Common myeloid progenitor, CD34-positive (primary cell): ENCODE data around the gene MYO3A.
A peak's percentile ranks its signal among the peaks of the same experiment; 100 is the strongest.

ENCODE experiments used
- CTCF ChIA-PET: fragments of 350-600 bp; sonication (Branson Sonifier 250); formaldehyde crosslinking; loops from one replicate; lab custom pipeline; 2021; ENCODE audit warnings: antibody characterized with exemption; lab: Charles Lee
- POLR2A ChIA-PET: fragments of 350-600 bp; sonication (Branson Sonifier 250); formaldehyde crosslinking; loops from one replicate; lab custom pipeline; 2021; ENCODE audit warnings: antibody characterized with exemption; lab: Charles Lee
- DNase-seq, 3 donors: peaks; one replicate each; pipeline versions ENCODE4 v3.0.0 to v3.0.0-alpha.2; 2013
- H3K27ac ChIP-seq, 2 experiments: 1 replicate in 1 of 2; 2 replicates in 1 of 2; pipeline ENCODE4 v1.7.0; 2013; ENCODE audit warnings: inconsistent platforms in 2 of 2, low read length in 2 of 2, mild to moderate bottlenecking in 2 of 2, low read depth in 1 of 2, moderate library complexity in 1 of 2; ENCODE audit not compliant: severe bottlenecking in 2 of 2, insufficient read depth in 1 of 2, poor library complexity in 1 of 2
- H3K27me3 ChIP-seq, 5 experiments: replicated peaks in 2 of 5; 1 replicate in 3 of 5; 2 replicates in 2 of 5; pipeline versions ENCODE4 v1.6.1 to v1.7.0; 2013; ENCODE audit warnings: low read length in 4 of 5, mild to moderate bottlenecking in 2 of 5, moderate library complexity in 2 of 5, inconsistent platforms in 1 of 5; ENCODE audit not compliant: insufficient read depth in 5 of 5, control insufficient read depth in 4 of 5
- H3K36me3 ChIP-seq, 4 experiments: 1 replicate in 2 of 4; 2 replicates in 2 of 4; pipeline versions ENCODE4 v1.6.1 to v1.7.0; 2013; ENCODE audit warnings: low read length in 3 of 4, control low read depth in 1 of 4, mild to moderate bottlenecking in 1 of 4; ENCODE audit not compliant: control insufficient read depth in 4 of 4, insufficient read depth in 4 of 4
- H3K4me1 ChIP-seq, 4 experiments: 1 replicate in 3 of 4; 2 replicates in 1 of 4; pipeline versions ENCODE4 v1.6.1 to v1.7.1; 2013; ENCODE audit warnings: low read length in 3 of 4, mild to moderate bottlenecking in 3 of 4, control low read depth in 1 of 4, inconsistent platforms in 1 of 4, moderate library complexity in 1 of 4; ENCODE audit not compliant: control insufficient read depth in 4 of 4, insufficient read depth in 4 of 4; ENCODE audit errors: control extremely low read depth in 1 of 4
- H3K4me3 ChIP-seq, 7 experiments: 1 replicate in 4 of 7; 2 replicates in 3 of 7; pipeline versions ENCODE4 v1.5.1 to v1.7.0; 2013; ENCODE audit warnings: mild to moderate bottlenecking in 7 of 7, low read length in 6 of 7, moderate library complexity in 6 of 7, inconsistent platforms in 2 of 7, low read depth in 2 of 7, control low read depth in 1 of 7; ENCODE audit not compliant: insufficient read depth in 4 of 7, control insufficient read depth in 1 of 7; ENCODE audit errors: extremely low read depth in 1 of 7
- H3K9me3 ChIP-seq, 5 experiments: 1 replicate in 4 of 5; 2 replicates in 1 of 5; pipeline versions ENCODE4 v1.6.1 to v1.7.1; 2013; ENCODE audit warnings: low read length in 4 of 5, mild to moderate bottlenecking in 2 of 5, inconsistent platforms in 1 of 5, low read depth in 1 of 5, moderate library complexity in 1 of 5; ENCODE audit not compliant: control insufficient read depth in 4 of 5, insufficient read depth in 2 of 5; ENCODE audit errors: control extremely low read depth in 1 of 5
- WGBS: methylation state at CpG from one replicate; pipeline ENCODE4 v1.1.5; 2013; ENCODE audit not compliant: insufficient coverage; 5-methylcytosine and 5-hydroxymethylcytosine counted together

MYO3A gene

GRCh38 chr10:26220901-26221300 is 286.9 kb downstream of the MYO3A start:
- H3K4me3 ChIP-seq = no peak overlapping the region
- ChIA-PET POLR2A (no interaction called here), CTCF (no interaction called here)
- H3K4me1 ChIP-seq = peaks cover 0 to 26% (median 17%) of the 10 kb centered on the region in 4 experiments
- H3K27ac ChIP-seq = no peak overlapping the region
- H3K9me3 ChIP-seq = peaks cover 0 to 3% (median 0%) of the 10 kb centered on the region in 5 experiments
- H3K27me3 ChIP-seq = peaks cover 25 to 99% (median 70%) of the 10 kb centered on the region in 5 experiments
- no peak for DNase-seq
- no peaks in the 10 kb centered on the region for H3K36me3 ChIP-seq

GRCh38 chr10:26221541-26221940 is 287.5 kb downstream of the MYO3A start:
- Histone ChIP-seq H3K27me3 (peaks cover 24 to 99% (median 71%) of the 10 kb centered on the region in 5 experiments), H3K27ac (no peak overlapping the region), H3K4me1 (peaks cover 0 to 20% (median 11%) of the 10 kb centered on the region in 4 experiments), H3K9me3 (peaks cover 0 to 3% (median 0%) of the 10 kb centered on the region in 5 experiments), H3K4me3 (no peak overlapping the region), H3K36me3 (no peaks in the 10 kb centered on the region)
- ChIA-PET POLR2A (no interaction called here), CTCF (no interaction called here)
- DNase-seq = no peak
- 39% methylated on average over 9 of the region's 9 CpGs for WGBS

- peaks cover 0 to 3% (median 0%) of the 10 kb centered on the region in 5 experiments for H3K9me3 ChIP-seq
- H3K27ac ChIP-seq = no peak overlapping the region
- peak in 1 of 3 donors; percentile 19 for DNase-seq
- peaks cover 0 to 9% (median 5%) of the 10 kb centered on the region in 4 experiments for H3K4me1 ChIP-seq
- no peak overlapping the region for H3K4me3 ChIP-seq
- ChIA-PET POLR2A (no interaction called here), CTCF (no interaction called here)
- no peaks in the 10 kb centered on the region for H3K36me3 ChIP-seq
- peaks cover 17 to 94% (median 64%) of the 10 kb centered on the region in 5 experiments for H3K27me3 ChIP-seq
- 10% methylated on average over 2 of the region's 3 CpGs for whole genome bisulfite sequencing
These were observed 288.5 kb downstream of the MYO3A start for GRCh38 chr10:26222563-26222962.

GRCh38 chr10:26225322-26225721 is 291.3 kb downstream of the MYO3A start:
- ChIA-PET POLR2A (no interaction called here), CTCF (interaction anchor here (1.4 kb wide), 1 partner anchor 8 kb away, joined by 3 read pairs; no protein-coding TSS in a partner anchor)
- Histone ChIP-seq H3K27me3 (peaks cover 11 to 84% (median 44%) of the 10 kb centered on the region in 5 experiments), H3K9me3 (peaks cover 0 to 3% (median 0%) of the 10 kb centered on the region in 5 experiments), H3K27ac (no peak overlapping the region), H3K36me3 (no peaks in the 10 kb centered on the region), H3K4me1 (no peaks in the 10 kb centered on the region), H3K4me3 (no peak overlapping the region)
- DNase-seq = no peak
- 87% methylated on average over 3 of the region's 4 CpGs for WGBS

GRCh38 chr10:26227786-26228185 is 293.8 kb downstream of the MYO3A start:
- CTCF ChIA-PET = no interaction called here
- WGBS = 90% methylated on average over 4 of the region's 5 CpGs
- no peak overlapping the region for H3K27ac ChIP-seq
- H3K27me3 ChIP-seq = peaks cover 6 to 72% (median 22%) of the 10 kb centered on the region in 5 experiments
- no peaks in the 10 kb centered on the region for H3K4me1 ChIP-seq
- H3K9me3 ChIP-seq = peaks cover 0 to 2% (median 0%) of the 10 kb centered on the region in 5 experiments
- DNase-seq = no peak
- no peaks in the 10 kb centered on the region for H3K36me3 ChIP-seq
- POLR2A ChIA-PET = no interaction called here
- H3K4me3 ChIP-seq = no peak overlapping the region

- H3K27me3 ChIP-seq = peaks cover 0 to 46% (median 6%) of the 10 kb centered on the region in 5 experiments
- no peak overlapping the region for H3K27ac ChIP-seq
- DNase-seq = no peak
- WGBS = 100% methylated on average over 4 of the region's 5 CpGs
- H3K4me3 ChIP-seq = no peak overlapping the region
- CTCF ChIA-PET = no interaction called here
- POLR2A ChIA-PET = no interaction called here
- no peaks in the 10 kb centered on the region for H3K9me3 ChIP-seq
- no peaks in the 10 kb centered on the region for H3K4me1 ChIP-seq
- H3K36me3 ChIP-seq = no peaks in the 10 kb centered on the region
These were observed 298.1 kb downstream of the MYO3A start for GRCh38 chr10:26232174-26232573.

- H3K4me3 ChIP-seq = no peak overlapping the region
- H3K4me1 ChIP-seq = no peaks in the 10 kb centered on the region
- H3K27me3 ChIP-seq = peaks cover 2 to 41% (median 6%) of the 10 kb centered on the region in 5 experiments
- WGBS = 100% methylated on average over 5 of the region's 6 CpGs
- H3K9me3 ChIP-seq = no peaks in the 10 kb centered on the region
- CTCF ChIA-PET = no interaction called here
- no peak overlapping the region for H3K27ac ChIP-seq
- POLR2A ChIA-PET = no interaction called here
- H3K36me3 ChIP-seq = no peaks in the 10 kb centered on the region
- no peak for DNase-seq
These were observed 301.7 kb downstream of the MYO3A start for GRCh38 chr10:26235761-26236160.
